Mucosa of descending colon (tissue), 3 donors: Measurements from ENCODE around the gene KLHL1. TPM values are rescaled to one million over a fixed set of nuclear protein-coding genes. Genes with fewer than 3 reads are reported as not detected.

Experiments used
- ATAC-seq: fragments of 200-7000 bp; cut with Tn5 transposase; one replicate; pipeline ENCODE4 v1.9.1; 2020; ENCODE audit warnings: mild to moderate bottlenecking, moderate library complexity
- DNase-seq, 3 donors: peaks; one replicate each; pipeline ENCODE4 v3.0.0-alpha.2; 2020
- H3K36me3 ChIP-seq: fragments of 200-600 bp; one replicate; pipeline ENCODE4 v1.8.0; 2021; ENCODE audit warnings: low read depth, mild to moderate bottlenecking
- H3K4me1 ChIP-seq: fragments of 200-600 bp; one replicate; pipeline ENCODE4 v1.8.0; 2021; ENCODE audit warnings: low read depth, mild to moderate bottlenecking
- H3K4me3 ChIP-seq: fragments of 200-600 bp; one replicate; pipeline ENCODE4 v1.8.0; 2021; ENCODE audit warnings: mild to moderate bottlenecking
- H3K9me3 ChIP-seq: fragments of 200-600 bp; one replicate; pipeline ENCODE4 v1.8.0; 2021; ENCODE audit warnings: mild to moderate bottlenecking
- CTCF ChIP-seq: fragments of 200-600 bp; IDR thresholded peaks from one replicate; pipeline ENCODE4 v1.8.0; 2022; ENCODE audit warnings: antibody characterized with exemption, mild to moderate bottlenecking
- intact Hi-C, 2 donors: fragments of 100-400 bp; cut with DNase I in 1 of 2; cut with micrococcal nuclease in 1 of 2; formaldehyde crosslinking; loops; one replicate each; pipeline versions ENCODE4 v1.11.0 to v1.11.1; 2022; cut with DNase I, micrococcal nuclease
- total RNA-seq, 3 donors: library from RNA; stranded (reverse); fragmentation: NEBNext Ultra II Directional in 2 of 3; extraction: Animal tissue kit (Norgen Biotek cat#: 25700) in 2 of 3; gene quantifications; one replicate each; pipeline versions ENCODE4 v1.2.1 to v1.2.4, GENCODE V29; 2021 to 2023
- donor health status: DM: no; HTN: no; CAD: no; lungs with moderate emphysema.
- donor health status: DM: no; HTN: no; CAD: no.
- donor health status: DM: no; HTN: yes; CAD: no.

Gene KLHL1
- total RNA-seq, 3 donors from 2014 or later: 0.25 TPM; not detected in 2

GRCh38 chr13:69872321-69873047 is 235.8 kb downstream of the KLHL1 start:
- no peaks in the 10 kb centered on the region for H3K9me3 ChIP-seq
- DNase-seq: no peak
- no peaks in the 10 kb centered on the region for H3K36me3 ChIP-seq
- H3K4me3 ChIP-seq: no peak overlapping the region
- no peak for TF ChIP-seq CTCF
- intact Hi-C loops: no loop called here
- H3K4me1 ChIP-seq: no peaks in the 10 kb centered on the region
- no peak for ATAC-seq

- no peaks in the 10 kb centered on the region for H3K36me3 ChIP-seq
- no peaks in the 10 kb centered on the region for H3K9me3 ChIP-seq
- no peak for TF ChIP-seq CTCF
- no peak for ATAC-seq
- H3K4me3 ChIP-seq: no peak overlapping the region
- intact Hi-C loops: no loop called here
- no peaks in the 10 kb centered on the region for H3K4me1 ChIP-seq
- no peak for DNase-seq
Measured at GRCh38 chr13:69866555-69866954, 241.7 kb downstream of the KLHL1 start.

- peak in 1 of 3 donors; percentile 2 for DNase-seq
- peak; percentile 59 for ATAC-seq
- no peak overlapping the region for H3K4me3 ChIP-seq
- intact Hi-C loops: loop anchor here in 1 of 2 donors (5.0 kb wide), 1 partner anchor 320 kb away; no protein-coding TSS in a partner anchor
- peak; percentile 30 for TF ChIP-seq CTCF
- no peaks in the 10 kb centered on the region for H3K4me1 ChIP-seq
- H3K36me3 ChIP-seq: no peaks in the 10 kb centered on the region
- no peaks in the 10 kb centered on the region for H3K9me3 ChIP-seq
Measured at GRCh38 chr13:69857183-69857821, 250.9 kb downstream of the KLHL1 start.

GRCh38 chr13:69856331-69856730 is 251.9 kb downstream of the KLHL1 start:
- DNase-seq: no peak
- Histone ChIP-seq H3K4me3 (no peak overlapping the region), H3K4me1 (no peaks in the 10 kb centered on the region), H3K9me3 (no peaks in the 10 kb centered on the region), H3K36me3 (no peaks in the 10 kb centered on the region)
- no peak for TF ChIP-seq CTCF
- no peak for ATAC-seq
- intact Hi-C loops: loop anchor here in 1 of 2 donors (5.0 kb wide), 1 partner anchor 319 kb away; no protein-coding TSS in a partner anchor

GRCh38 chr13:69828527-69828926 is 279.7 kb downstream of the KLHL1 start:
- Histone ChIP-seq H3K4me3 (no peak overlapping the region), H3K36me3 (no peaks in the 10 kb centered on the region), H3K4me1 (no peaks in the 10 kb centered on the region), H3K9me3 (no peaks in the 10 kb centered on the region)
- DNase-seq (no peak), ATAC-seq (no peak)
- TF ChIP-seq CTCF: no peak
- intact Hi-C loops: no loop called here
